ENCODE results near the gene PLXNC1. TPM values are rescaled to one million over a fixed set of nuclear protein-coding genes. Genes with fewer than 3 reads are reported as not detected.

Gene PLXNC1
- total and polyA plus RNA-seq, 9 of the 15 experiments (the other 6 are each of a cell fraction or from before 2014, with no cell fraction given): 0.08 to 0.87 (median 0.28) TPM

DNA sequence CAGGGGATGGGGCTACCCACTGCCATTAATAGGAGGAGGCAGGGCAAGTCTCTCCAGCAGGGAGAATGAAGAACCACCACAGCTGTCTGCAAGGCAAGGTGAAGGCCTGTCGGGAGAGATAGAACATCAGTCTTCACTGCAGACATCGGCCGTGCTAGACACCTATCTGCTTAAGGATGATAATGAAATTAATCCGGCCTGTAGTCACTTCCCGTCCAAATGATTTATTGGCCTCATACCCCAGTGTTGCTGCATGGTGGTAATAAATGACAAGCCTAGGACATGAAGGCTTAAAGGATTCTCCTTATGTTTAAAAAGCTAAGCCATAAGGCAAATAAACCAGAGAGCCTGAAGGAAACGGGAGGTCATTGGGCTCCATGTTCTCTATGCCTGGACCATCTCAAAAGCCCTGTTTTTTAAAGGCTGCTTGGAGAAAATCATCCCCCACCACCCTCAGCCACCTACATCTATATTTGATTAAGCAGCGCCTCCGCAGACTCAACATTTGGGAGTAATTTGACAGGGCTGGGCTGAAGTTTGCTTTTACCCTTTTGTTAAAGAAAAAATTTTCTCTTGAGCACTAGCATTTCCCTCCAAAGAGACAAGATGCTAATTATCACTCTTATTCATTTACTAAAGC, 137.7 kb downstream of the PLXNC1 start (continued):
- TF ChIP-seq DMBX1 (CRISPR knock-in tag; IDR thresholded peaks at IDR 0.05; ENCODE audit: borderline replicate concordance) (no peak), ELF2 (CRISPR knock-in tag; IDR thresholded peaks at IDR 0.05) (no peak), RBM15 (IDR thresholded peaks at IDR 0.05; ENCODE audit: insufficient read depth, low read length) (no peak), ZNF696 (CRISPR knock-in tag; conservative IDR thresholded peaks at IDR 0.05) (no peak), POLR2AphosphoS5 (IDR thresholded peaks at IDR 0.05; ENCODE audit: control insufficient read depth, insufficient read depth, low read depth, low read length) (peak; percentile 31; the same call in 1 of the 2 replicates), TBL1XR1 (IDR thresholded peaks at IDR 0.05; ENCODE audit: low read length in 2 of 2) (0 out of 4 replicates have a peak, but pooled peaks of 1 of the 2 experiments have one; percentile 18), STAG1 (CRISPR knock-in tag; IDR thresholded peaks at IDR 0.05; ENCODE audit: borderline replicate concordance) (no peak), ZNF431 (CRISPR knock-in tag; IDR thresholded peaks at IDR 0.05) (no peak), FOXK1 (CRISPR knock-in tag; IDR thresholded peaks at IDR 0.05; ENCODE audit: borderline replicate concordance) (no peak), ZNF175 (CRISPR knock-in tag; IDR thresholded peaks at IDR 0.05; ENCODE audit: low read depth) (no peak), CBFA2T3 (IDR thresholded peaks at IDR 0.05) (peak; percentile 81), NCOR1 (IDR thresholded peaks at IDR 0.05) (peak; percentile 69), NR2C1 (IDR thresholded peaks at IDR 0.05) (no peak), NR2C1 (tag; IDR thresholded peaks at IDR 0.05) (no peak), MEIS2 (IDR thresholded peaks at IDR 0.05; ENCODE audit: partially characterized antibody) (peak; percentile 92), NCOA4 (IDR thresholded peaks at IDR 0.05; ENCODE audit: partially characterized antibody) (no peak)
- TF ChIP-seq, protein P1, sequence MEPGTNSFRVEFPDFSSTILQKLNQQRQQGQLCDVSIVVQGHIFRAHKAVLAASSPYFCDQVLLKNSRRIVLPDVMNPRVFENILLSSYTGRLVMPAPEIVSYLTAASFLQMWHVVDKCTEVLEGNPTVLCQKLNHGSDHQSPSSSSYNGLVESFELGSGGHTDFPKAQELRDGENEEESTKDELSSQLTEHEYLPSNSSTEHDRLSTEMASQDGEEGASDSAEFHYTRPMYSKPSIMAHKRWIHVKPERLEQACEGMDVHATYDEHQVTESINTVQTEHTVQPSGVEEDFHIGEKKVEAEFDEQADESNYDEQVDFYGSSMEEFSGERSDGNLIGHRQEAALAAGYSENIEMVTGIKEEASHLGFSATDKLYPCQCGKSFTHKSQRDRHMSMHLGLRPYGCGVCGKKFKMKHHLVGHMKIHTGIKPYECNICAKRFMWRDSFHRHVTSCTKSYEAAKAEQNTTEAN (CRISPR knock-in tag; IDR thresholded peaks at IDR 0.05): no peak
- TF ChIP-seq, protein P2, sequence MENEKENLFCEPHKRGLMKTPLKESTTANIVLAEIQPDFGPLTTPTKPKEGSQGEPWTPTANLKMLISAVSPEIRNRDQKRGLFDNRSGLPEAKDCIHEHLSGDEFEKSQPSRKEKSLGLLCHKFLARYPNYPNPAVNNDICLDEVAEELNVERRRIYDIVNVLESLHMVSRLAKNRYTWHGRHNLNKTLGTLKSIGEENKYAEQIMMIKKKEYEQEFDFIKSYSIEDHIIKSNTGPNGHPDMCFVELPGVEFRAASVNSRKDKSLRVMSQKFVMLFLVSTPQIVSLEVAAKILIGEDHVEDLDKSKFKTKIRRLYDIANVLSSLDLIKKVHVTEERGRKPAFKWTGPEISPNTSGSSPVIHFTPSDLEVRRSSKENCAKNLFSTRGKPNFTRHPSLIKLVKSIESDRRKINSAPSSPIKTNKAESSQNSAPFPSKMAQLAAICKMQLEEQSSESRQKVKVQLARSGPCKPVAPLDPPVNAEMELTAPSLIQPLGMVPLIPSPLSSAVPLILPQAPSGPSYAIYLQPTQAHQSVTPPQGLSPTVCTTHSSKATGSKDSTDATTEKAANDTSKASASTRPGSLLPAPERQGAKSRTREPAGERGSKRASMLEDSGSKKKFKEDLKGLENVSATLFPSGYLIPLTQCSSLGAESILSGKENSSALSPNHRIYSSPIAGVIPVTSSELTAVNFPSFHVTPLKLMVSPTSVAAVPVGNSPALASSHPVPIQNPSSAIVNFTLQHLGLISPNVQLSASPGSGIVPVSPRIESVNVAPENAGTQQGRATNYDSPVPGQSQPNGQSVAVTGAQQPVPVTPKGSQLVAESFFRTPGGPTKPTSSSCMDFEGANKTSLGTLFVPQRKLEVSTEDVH (IDR thresholded peaks at IDR 0.05; ENCODE audit: low read depth, partially characterized antibody): no peak
- TF ChIP-seq, protein P3, sequence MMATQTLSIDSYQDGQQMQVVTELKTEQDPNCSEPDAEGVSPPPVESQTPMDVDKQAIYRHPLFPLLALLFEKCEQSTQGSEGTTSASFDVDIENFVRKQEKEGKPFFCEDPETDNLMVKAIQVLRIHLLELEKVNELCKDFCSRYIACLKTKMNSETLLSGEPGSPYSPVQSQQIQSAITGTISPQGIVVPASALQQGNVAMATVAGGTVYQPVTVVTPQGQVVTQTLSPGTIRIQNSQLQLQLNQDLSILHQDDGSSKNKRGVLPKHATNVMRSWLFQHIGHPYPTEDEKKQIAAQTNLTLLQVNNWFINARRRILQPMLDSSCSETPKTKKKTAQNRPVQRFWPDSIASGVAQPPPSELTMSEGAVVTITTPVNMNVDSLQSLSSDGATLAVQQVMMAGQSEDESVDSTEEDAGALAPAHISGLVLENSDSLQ (IDR thresholded peaks at IDR 0.05): peak; percentile 75
- TF ChIP-seq, protein P4, sequence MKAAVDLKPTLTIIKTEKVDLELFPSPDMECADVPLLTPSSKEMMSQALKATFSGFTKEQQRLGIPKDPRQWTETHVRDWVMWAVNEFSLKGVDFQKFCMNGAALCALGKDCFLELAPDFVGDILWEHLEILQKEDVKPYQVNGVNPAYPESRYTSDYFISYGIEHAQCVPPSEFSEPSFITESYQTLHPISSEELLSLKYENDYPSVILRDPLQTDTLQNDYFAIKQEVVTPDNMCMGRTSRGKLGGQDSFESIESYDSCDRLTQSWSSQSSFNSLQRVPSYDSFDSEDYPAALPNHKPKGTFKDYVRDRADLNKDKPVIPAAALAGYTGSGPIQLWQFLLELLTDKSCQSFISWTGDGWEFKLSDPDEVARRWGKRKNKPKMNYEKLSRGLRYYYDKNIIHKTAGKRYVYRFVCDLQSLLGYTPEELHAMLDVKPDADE (conservative IDR thresholded peaks at IDR 0.05; ENCODE audit: control insufficient read depth, low read depth, low read length): no peak
- TF ChIP-seq, protein P5, sequence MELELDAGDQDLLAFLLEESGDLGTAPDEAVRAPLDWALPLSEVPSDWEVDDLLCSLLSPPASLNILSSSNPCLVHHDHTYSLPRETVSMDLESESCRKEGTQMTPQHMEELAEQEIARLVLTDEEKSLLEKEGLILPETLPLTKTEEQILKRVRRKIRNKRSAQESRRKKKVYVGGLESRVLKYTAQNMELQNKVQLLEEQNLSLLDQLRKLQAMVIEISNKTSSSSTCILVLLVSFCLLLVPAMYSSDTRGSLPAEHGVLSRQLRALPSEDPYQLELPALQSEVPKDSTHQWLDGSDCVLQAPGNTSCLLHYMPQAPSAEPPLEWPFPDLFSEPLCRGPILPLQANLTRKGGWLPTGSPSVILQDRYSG (tag; conservative IDR thresholded peaks at IDR 0.05; ENCODE audit: low read depth): no peak

All from K562 (cell line).